ENCODE measurements around the gene NAV2. TPM values are rescaled to one million over a fixed set of nuclear protein-coding genes. Genes with fewer than 3 reads are reported as not detected.

NAV2 gene
- polyA plus RNA-seq, 3 donors, result not detected

- H4K20me1 ChIP-seq (ENCODE audit: insufficient read depth, low read length), result no peaks in the 10 kb centered on the region
- H3K79me2 ChIP-seq (ENCODE audit: insufficient read depth, low read length), result no peaks in the 10 kb centered on the region
- Mint-ChIP-seq H3K4me3 (no peak overlapping the region), H3K9me3 (peaks cover 0 to 4% (median 0%) of the 10 kb centered on the region in 7 donors), H3K27me3 (ENCODE audit: low read depth in 3 of 3) (peaks cover 0 to 6% (median 2%) of the 10 kb centered on the region in 3 donors), H3K27ac (no peak overlapping the region), H3K36me3 (no peaks in the 10 kb centered on the region), H3K4me1 (peaks cover 2% of the 10 kb centered on the region)
- H3K36me3 ChIP-seq (replicated peaks in 1 of 2; ENCODE audit: control insufficient read depth in 1 of 2, insufficient read depth in 2 of 2, low read length in 2 of 2), result no peaks in the 10 kb centered on the region
- H3K27me3 ChIP-seq (ENCODE audit: control insufficient read depth in 2 of 2, insufficient read depth in 2 of 2, low read length in 2 of 2), result no peaks in the 10 kb centered on the region
- H2AFZ ChIP-seq (ENCODE audit: insufficient read depth, low read depth, low read length, poor library complexity, severe bottlenecking), result no peak overlapping the region
- no peaks in the 10 kb centered on the region for H3K4me1 ChIP-seq (ENCODE audit: control insufficient read depth in 1 of 2, insufficient read depth in 2 of 2, low read length in 2 of 2)
- TF ChIP-seq CTCF (IDR thresholded peaks at IDR 0.05), result no peak
- 100% methylated on average over 1 of the region's 2 CpGs for WGBS (ENCODE audit: insufficient coverage)
- intact Hi-C loops (cut with micrococcal nuclease), result no loop called here
- no peak overlapping the region for H3K27ac ChIP-seq (ENCODE audit: low read depth in 1 of 2, low read length in 2 of 2)
- H3K9me3 ChIP-seq (replicated peaks in 1 of 2; ENCODE audit: control insufficient read depth in 1 of 2, insufficient read depth in 1 of 2, low read length in 2 of 2), result no peaks in the 10 kb centered on the region
- H3K4me3 ChIP-seq (replicated peaks in 1 of 3; ENCODE audit: low read depth in 2 of 3, low read length in 3 of 3), result no peak overlapping the region
- H3K9ac ChIP-seq (ENCODE audit: insufficient read depth, low read length, poor library complexity, severe bottlenecking), result no peak overlapping the region
- DNase-seq, result no peak
- H3K4me2 ChIP-seq (replicated peaks; ENCODE audit: extremely low read depth, low read length, poor library complexity, severe bottlenecking), result no peak overlapping the region
These were observed 352.8 kb downstream of the NAV2 start for GRCh38 chr11:20065406-20065805.

- DNase-seq, result no peak
- no peak for TF ChIP-seq CTCF (IDR thresholded peaks at IDR 0.05)
- no peaks in the 10 kb centered on the region for H4K20me1 ChIP-seq (ENCODE audit: insufficient read depth, low read length)
- no peaks in the 10 kb centered on the region for H3K27me3 ChIP-seq (ENCODE audit: control insufficient read depth in 2 of 2, insufficient read depth in 2 of 2, low read length in 2 of 2)
- no peak overlapping the region for H3K4me3 ChIP-seq (replicated peaks in 1 of 3; ENCODE audit: low read depth in 2 of 3, low read length in 3 of 3)
- no peaks in the 10 kb centered on the region for H3K79me2 ChIP-seq (ENCODE audit: insufficient read depth, low read length)
- peaks cover 0 to 4% (median 0%) of the 10 kb centered on the region in 7 donors for H3K9me3 Mint-ChIP-seq
- H3K36me3 Mint-ChIP-seq, result no peaks in the 10 kb centered on the region
- H3K27me3 Mint-ChIP-seq (ENCODE audit: low read depth in 3 of 3), result peaks cover 0 to 6% (median 2%) of the 10 kb centered on the region in 3 donors
- no peak overlapping the region for H3K27ac Mint-ChIP-seq
- H3K4me3 Mint-ChIP-seq, result peak overlapping the region in 1 of 2 donors; percentile 8
- H3K4me2 ChIP-seq (replicated peaks; ENCODE audit: extremely low read depth, low read length, poor library complexity, severe bottlenecking), result no peak overlapping the region
- intact Hi-C loops (cut with micrococcal nuclease), result no loop called here
- 87% methylated on average over 2 of the region's 5 CpGs for WGBS (ENCODE audit: insufficient coverage)
- H3K4me1 ChIP-seq (ENCODE audit: control insufficient read depth in 1 of 2, insufficient read depth in 2 of 2, low read length in 2 of 2), result no peaks in the 10 kb centered on the region
- H3K9me3 ChIP-seq (replicated peaks in 1 of 2; ENCODE audit: control insufficient read depth in 1 of 2, insufficient read depth in 1 of 2, low read length in 2 of 2), result no peaks in the 10 kb centered on the region
- no peak overlapping the region for H3K9ac ChIP-seq (ENCODE audit: insufficient read depth, low read length, poor library complexity, severe bottlenecking)
- no peaks in the 10 kb centered on the region for H3K36me3 ChIP-seq (replicated peaks in 1 of 2; ENCODE audit: control insufficient read depth in 1 of 2, insufficient read depth in 2 of 2, low read length in 2 of 2)
- H3K27ac ChIP-seq (ENCODE audit: low read depth in 1 of 2, low read length in 2 of 2), result no peak overlapping the region
- H2AFZ ChIP-seq (ENCODE audit: insufficient read depth, low read depth, low read length, poor library complexity, severe bottlenecking), result peak overlapping the region; percentile 59
- peaks cover 2% of the 10 kb centered on the region for H3K4me1 Mint-ChIP-seq
These were observed 353.6 kb downstream of the NAV2 start for GRCh38 chr11:20066013-20066782.

Data from CD14-positive monocyte (primary cell).